C4-2B (cell line): Measurements from ENCODE around the gene ETHE1.

Source experiments
- ZFX ChIP-seq: fragments of 450-650 bp; IDR thresholded peaks from 2 replicates; pipeline ENCODE4 v1.6.1; 2017
- TF ChIP-seq, protein P1 (sequence below): fragments of 450-650 bp; conservative IDR thresholded peaks from 2 replicates; pipeline ENCODE4 v1.5.1; 2017; ENCODE audit warnings: mild to moderate bottlenecking

DNA sequence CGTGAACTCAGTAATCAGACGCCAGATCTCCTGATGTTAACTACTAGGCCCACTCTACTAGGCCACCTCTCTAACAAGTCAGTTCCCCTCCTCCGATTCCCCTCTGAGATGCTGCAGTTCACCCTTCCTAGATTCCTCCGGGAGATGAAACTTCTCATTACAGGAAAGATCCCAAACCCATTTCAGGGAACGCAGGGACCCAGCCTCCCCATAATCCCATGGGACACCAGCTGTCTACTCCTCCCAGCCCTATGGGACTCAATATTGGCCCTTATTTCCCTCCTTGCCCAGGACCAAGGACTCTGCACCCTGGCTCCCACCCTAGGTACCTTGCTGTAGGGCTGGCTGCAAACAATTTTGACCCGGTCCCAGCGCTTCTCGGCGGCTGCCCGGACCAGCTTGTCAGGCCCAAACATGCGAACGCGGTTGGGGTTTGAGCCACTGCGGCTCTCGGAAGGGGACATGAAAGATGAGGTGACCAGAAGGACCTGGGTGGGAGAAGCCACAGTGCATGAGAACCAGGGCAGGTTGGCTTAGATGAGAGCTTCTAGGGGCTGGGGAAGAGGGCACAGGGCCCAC is 27.4 kb upstream of the ETHE1 start:
- TF ChIP-seq, protein P1, sequence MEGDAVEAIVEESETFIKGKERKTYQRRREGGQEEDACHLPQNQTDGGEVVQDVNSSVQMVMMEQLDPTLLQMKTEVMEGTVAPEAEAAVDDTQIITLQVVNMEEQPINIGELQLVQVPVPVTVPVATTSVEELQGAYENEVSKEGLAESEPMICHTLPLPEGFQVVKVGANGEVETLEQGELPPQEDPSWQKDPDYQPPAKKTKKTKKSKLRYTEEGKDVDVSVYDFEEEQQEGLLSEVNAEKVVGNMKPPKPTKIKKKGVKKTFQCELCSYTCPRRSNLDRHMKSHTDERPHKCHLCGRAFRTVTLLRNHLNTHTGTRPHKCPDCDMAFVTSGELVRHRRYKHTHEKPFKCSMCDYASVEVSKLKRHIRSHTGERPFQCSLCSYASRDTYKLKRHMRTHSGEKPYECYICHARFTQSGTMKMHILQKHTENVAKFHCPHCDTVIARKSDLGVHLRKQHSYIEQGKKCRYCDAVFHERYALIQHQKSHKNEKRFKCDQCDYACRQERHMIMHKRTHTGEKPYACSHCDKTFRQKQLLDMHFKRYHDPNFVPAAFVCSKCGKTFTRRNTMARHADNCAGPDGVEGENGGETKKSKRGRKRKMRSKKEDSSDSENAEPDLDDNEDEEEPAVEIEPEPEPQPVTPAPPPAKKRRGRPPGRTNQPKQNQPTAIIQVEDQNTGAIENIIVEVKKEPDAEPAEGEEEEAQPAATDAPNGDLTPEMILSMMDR = no peak
- TF ChIP-seq ZFX = no peak
